Hindlimb muscle (tissue), 1 donor: ENCODE data around the gene CCDC141. TPM values are rescaled to one million over a fixed set of nuclear protein-coding genes. Genes with fewer than 3 reads are reported as not detected.

Experiments used
- DNase-seq: peaks from one replicate; pipeline ENCODE4 v3.0.0-alpha.2; 2013
- polyA plus RNA-seq: library from polyadenylated mRNA; unstranded; fragments of 120-200 nt; gene quantifications from one replicate; pipeline ENCODE4 v1.2.1, GENCODE V29; 2013; ENCODE audit not compliant: insufficient read length

CCDC141 gene
- polyA plus RNA-seq, 1 donor, result 81.5 TPM

DNA sequence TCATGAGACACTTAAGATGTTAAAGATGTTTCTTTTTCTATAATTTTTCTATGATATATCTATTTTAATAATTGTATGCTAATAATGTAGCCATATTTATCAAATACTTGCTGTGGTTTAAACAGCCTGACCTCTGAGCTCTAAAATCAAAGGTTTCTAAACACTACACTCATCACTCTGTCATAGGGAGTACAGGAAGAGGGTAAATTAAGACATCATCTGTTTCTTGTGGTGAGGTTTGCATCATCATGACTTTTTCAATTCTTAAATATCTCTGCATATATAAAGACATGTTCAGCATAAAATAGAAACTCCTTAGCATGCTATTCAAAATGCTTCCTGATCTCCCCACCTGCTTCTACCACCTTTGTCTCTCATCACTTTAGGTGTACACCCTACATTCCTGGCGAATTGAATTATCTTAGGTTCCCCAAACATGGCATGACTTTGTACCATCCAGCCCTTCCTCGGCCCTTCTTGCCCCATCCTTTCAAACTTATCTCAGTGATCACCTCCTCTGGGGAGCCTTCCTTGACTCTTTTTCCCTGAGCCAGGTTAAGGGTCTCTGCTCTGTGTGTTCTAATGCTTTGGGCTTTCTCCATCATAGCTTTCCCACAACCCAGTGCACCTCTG, 137.4 kb downstream of the CCDC141 start:
- DNase-seq, result no peak

GRCh38 chr2:178911039-178911438, 138.9 kb downstream of the CCDC141 start:
- DNase-seq, result no peak

GRCh38 chr2:178910005-178910404, 139.9 kb downstream of the CCDC141 start:
- no peak for DNase-seq

GRCh38 chr2:178909507-178909906, 140.4 kb downstream of the CCDC141 start:
- DNase-seq, result no peak

- no peak for DNase-seq
These were observed 141.1 kb downstream of the CCDC141 start for GRCh38 chr2:178908810-178909209.

DNA sequence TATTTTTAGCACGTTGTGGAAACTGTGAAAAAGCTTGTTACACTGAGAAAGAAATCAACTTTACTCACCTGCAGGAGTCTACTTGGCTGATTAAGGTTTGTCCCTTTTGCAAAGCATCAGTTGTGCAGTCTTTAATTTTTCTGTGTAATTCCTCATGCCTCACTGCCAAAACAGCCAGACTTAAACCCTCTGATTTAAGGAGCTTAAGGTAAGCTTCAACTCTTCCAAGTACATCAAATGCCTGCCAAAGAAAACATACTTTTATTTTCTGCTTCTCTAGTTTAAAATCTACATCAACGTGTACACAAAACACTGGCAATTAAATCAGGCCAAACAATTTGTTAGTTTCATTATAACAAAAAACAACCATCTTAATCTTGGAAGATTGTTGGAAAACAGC, 144.7 kb downstream of the CCDC141 start:
- DNase-seq, result no peak

DNA sequence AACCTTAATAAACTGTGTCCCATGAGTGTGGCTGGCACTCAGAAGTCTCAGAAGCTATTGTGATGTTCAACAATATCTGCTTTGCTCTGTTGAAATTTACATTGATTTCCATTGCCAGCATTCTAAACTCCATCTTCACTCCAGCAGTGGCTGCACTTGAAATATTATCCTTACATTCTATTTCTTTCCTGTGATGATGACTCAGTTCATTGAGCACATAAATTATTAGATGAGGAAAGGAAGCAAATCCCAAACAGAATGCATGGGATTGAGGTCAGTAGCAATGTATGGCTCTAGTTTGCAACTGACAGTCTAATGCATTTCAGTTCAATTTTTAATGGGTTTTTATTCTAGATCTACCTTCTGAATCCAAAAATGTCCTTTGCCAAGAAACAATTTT, 150.3 kb downstream of the CCDC141 start:
- no peak for DNase-seq

GRCh38 chr2:178895872-178896271, 154.1 kb downstream of the CCDC141 start:
- no peak for DNase-seq

DNA sequence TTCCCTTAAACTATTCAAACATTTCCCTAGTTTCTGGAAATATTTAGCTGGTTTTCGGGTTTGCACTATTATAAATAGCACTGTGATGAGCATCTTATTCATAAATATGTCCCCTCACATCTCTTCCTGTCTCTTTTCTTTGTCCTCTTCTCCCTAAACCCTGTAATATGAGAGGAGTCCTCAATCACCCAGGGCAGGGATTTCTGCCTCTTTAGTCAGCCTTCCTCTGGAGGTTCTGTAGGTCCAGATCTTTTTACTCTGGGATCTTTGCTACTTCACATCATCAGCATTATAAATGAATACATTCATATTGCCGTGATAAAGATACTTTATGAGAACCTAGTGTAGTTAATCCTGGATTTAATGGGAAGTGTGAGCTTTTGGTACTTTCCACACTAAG, 154.8 kb downstream of the CCDC141 start:
- DNase-seq, result no peak

DNA sequence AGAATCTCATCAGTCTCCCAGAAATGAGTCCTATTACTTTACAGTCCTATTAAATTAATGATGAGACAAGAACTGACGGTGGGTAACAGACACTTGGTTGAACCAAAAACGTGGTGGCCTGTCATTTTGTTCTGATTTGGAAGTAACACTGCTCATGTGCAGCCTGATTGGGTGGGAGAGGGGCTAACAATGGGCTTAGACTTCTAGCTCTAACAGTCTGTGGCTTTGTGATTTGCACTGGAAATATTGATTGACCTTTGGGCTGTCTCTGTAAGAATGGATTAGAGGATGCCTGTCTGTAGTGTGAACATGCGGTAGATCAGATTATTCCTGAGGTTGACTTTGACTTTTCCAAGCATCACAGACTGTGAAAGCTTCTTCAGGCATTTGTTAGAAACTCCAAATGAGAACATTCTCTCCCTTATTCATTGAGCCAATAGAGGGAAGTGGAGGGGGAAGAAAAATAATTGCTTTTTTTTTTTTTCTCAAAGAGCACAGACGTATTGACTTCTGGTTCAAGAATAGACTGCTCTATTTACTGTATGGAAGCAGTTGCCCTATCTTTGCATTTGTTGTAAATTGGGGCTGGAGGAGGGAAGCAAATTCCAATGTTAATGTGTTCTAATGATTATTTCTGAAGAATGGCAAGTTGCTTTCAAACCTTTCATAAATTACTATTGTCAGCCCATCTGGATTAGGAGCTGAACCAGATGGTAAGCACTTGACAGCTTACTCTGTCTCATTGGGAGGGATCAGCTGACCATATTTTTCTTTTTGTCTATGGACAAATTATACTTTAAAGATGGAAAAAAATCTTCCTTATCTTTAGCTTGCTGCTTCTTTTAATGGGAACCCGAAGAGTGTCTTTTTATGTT, 156.9 kb downstream of the CCDC141 start:
- DNase-seq, result no peak

DNA sequence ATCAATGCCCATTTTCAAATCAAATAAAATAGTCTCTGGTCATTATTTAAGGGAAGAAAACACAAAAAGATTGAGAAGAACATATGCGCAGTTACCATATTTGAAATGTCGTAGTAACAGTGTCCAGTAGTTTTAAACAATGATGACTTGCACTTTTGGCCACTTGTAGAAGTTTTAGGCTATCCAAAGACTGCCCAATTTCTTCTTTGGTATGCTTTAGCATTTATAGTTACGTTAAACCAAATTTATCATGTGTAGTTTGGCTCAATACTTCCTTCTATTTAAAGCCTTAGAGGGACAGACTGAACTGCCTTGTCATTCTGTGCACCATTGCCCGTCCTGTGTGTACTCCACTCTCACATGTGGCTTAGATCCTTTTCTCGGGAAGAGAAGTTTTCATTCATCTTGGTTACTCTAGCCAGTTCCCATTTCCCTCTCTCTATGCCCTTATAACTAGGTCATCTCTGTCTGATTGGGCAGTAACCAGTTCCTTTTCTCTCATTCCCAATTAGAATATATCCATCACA, 157.9 kb downstream of the CCDC141 start:
- DNase-seq, result no peak

DNA sequence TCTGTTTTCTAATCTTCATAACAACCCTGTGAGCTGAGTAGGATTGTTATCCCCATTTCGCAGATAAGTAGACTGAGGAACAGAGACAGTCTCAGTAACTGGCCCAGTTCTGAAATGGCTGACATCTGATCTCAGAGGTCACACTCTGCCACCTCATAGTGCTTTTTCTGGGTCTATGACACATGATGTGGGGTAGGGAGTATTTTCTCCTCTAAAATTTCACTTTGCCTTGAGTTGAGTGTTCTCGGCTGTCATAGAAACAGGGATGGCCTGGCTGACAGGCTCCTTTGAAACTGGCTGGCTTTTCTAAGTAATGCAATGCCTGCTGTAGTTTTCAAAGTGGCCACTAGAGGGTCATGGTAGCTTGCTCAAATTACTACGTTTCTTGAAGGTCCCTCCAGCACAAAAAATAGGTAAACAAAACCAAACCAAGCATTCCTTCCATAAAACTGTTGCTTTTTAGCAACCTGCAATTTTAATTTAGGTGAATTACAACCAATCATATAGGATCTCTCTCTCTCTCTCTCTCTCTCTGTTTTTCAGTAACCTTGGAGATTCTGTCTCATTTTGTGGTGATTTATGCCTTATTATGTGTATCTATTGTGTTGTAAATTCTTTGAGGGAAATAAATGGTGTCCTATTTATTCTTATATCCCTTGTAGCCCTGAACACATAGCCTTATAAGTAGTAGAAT, 158.5 kb downstream of the CCDC141 start:
- DNase-seq, result peak; percentile 69

GRCh38 chr2:178886006-178886405, 163.9 kb downstream of the CCDC141 start:
- DNase-seq, result no peak

DNA sequence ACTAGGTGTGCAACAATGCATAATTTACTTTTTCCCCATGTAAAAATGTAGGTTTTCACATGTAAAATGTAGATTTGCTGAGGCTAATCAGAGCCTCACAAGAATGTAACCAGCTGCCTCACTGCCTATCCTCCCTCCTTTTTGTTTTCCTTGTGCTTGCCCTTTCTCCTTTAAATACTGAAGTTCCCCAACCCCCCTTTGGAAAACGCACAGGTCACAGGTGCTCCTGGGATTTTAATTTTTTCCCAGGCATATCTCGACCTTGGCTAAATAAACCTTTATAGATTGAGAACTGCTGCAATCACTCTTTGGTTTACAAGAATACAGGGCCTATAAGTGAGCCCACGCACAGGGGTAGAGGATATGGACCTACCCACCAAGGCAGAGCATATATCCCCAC, 165.5 kb downstream of the CCDC141 start:
- no peak for DNase-seq

GRCh38 chr2:178882666-178883440, 167.1 kb downstream of the CCDC141 start:
- DNase-seq, result peak; percentile 30

DNA sequence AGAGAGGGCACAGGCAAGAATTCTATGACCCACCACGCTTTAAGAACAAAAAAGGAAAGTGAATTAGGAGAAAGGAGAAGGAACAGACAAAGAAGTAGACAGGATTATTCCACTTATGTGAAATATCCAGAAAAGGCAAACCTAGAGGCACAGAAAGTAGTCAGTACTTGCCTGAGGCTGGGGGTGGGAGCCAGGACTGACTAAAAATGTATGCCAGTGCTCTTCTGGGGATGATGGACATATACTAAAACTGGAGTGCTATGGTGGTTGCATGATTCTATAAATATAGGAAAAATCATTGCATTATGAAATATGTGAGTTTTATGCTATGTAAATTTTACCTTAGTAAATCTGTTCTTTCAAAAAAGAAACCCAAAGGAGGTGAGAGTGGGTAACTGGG, 168.9 kb downstream of the CCDC141 start:
- no peak for DNase-seq

DNA sequence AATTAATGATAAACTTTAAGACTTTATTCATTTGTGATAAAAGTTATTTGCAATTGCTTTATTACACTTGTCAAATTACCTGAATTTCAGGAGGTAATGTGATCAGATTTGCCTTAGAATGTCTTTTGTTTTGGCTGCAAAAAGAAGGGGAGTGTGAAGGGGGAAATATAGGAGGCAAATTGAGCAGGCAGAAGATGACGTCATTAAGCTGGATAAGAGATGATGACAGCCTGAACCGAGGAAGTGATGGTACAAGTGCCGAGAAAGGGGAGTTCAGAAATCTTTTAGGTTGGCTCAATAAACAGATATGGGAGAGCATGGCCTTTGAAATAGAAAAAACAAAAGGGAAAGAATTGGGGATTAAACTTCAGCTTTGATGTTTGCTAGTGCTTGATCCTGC, 169.7 kb downstream of the CCDC141 start:
- no peak for DNase-seq

- DNase-seq, result no peak
These were observed 172.1 kb downstream of the CCDC141 start for GRCh38 chr2:178877874-178878273.

DNA sequence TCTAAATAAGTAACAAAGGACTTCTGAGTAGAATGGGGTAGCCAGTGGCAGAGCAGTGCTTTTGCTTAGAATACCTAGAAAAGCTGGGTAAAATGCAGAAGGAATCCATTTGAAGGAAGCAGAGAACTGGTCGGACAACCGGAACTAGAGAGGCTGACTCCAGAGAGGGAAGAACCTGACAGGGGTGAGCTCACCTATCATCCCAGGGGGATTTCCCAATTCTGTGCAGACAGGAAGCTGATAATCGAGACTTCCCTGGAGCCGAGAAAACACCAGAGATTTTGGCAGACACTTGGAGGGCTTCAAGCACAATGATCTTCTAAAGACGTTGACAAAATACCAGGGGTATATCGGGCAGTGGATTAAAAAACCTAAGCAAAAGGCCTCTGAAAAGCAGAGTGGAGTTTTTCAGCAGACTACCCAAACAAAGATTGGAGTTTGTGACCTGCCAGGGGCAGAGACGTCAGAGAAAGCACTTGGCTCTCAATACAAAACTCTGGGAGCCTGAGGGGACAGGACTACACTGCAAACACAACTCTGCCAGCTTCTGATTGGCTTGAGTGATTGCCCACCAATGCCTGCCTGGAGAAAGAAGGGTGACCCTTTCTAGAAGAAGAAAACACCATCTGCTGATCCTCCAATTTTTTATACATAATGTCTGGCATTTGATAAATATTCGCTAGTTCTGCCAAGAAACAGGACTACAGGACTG, 175.3 kb downstream of the CCDC141 start:
- no peak for DNase-seq

DNA sequence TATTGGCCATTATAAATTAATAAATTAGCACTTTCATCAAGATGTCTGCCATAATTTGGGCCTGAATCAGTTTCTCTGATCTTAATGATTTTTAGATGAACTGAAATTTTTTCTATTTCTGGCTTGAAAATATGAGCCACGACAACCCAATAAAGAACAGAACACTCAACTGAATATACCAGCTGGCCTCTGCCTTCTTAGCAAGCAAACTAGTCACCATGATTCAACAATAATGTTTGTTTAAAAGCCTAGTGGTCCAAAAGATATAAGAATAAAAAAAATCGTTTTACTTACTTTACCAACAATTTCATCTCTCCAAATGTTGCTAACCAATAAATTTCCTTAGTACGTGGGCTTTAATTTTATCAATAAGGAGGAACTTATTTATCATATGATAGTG, 176.0 kb downstream of the CCDC141 start:
- no peak for DNase-seq

GRCh38 chr2:178871536-178871935, 178.4 kb downstream of the CCDC141 start:
- DNase-seq, result no peak

DNA sequence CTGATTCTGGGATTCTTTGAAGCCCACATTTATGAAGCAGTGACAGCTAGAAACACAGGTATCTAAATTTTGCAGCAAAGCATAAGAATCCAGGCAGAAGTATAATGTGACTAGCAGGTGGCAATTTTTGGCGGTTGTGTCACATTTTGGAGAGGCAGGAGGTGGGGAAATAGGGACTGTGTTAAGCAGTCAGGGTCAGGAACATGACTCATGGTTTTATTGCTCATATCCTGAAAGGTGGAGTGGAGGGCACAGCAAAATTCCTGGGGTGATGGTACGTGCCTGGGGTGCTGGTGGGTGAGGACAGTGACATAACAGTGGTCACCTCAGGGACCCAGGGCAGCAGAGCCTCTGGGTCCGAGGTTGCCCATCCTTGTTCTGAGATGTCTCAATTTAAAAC, 179.2 kb downstream of the CCDC141 start:
- no peak for DNase-seq
